Spleen (tissue), 11 donors: ENCODE measurements around the gene CNIH4. TPM values are rescaled to one million over a fixed set of nuclear protein-coding genes. Genes with fewer than 3 reads are reported as not detected.

Experiments used
- DNase-seq: peaks from one replicate; pipeline ENCODE4 v3.0.0-alpha.2; 2020
- H3K27ac ChIP-seq, 8 donors: fragments of 200-600 bp; sonication (generic) in 7 of 8; 1 replicate in 4 of 8; 2 replicates in 4 of 8; pipeline versions ENCODE4 v1.5.0 to v1.8.0; 2016 to 2021; ENCODE audit warnings: inconsistent platforms in 4 of 8, mild to moderate bottlenecking in 4 of 8, moderate library complexity in 1 of 8
- H3K27me3 ChIP-seq, 7 donors: fragments of 200-600 bp; sonication (generic) in 6 of 7; replicated peaks in 1 of 7; 1 replicate in 4 of 7; 2 replicates in 3 of 7; pipeline versions ENCODE4 v1.5.0 to v1.8.0; 2016 to 2021; ENCODE audit warnings: inconsistent platforms in 3 of 7, mild to moderate bottlenecking in 1 of 7
- H3K36me3 ChIP-seq, 6 donors: fragments of 200-600 bp; sonication (generic) in 5 of 6; 1 replicate in 4 of 6; 2 replicates in 2 of 6; pipeline versions ENCODE4 v1.5.0 to v1.8.0; 2016 to 2021; ENCODE audit warnings: inconsistent platforms in 2 of 6
- H3K4me1 ChIP-seq, 6 donors: fragments of 200-600 bp; sonication (generic) in 5 of 6; 1 replicate in 3 of 6; 2 replicates in 3 of 6; pipeline versions ENCODE4 v1.5.0 to v1.8.0; 2016 to 2021; ENCODE audit warnings: inconsistent platforms in 3 of 6
- H3K4me3 ChIP-seq, 8 donors: fragments of 200-600 bp; sonication (generic) in 7 of 8; 1 replicate in 4 of 8; 2 replicates in 4 of 8; pipeline versions ENCODE4 v1.5.0 to v1.8.0; 2016 to 2021; ENCODE audit warnings: inconsistent platforms in 4 of 8, mild to moderate bottlenecking in 4 of 8, moderate library complexity in 2 of 8
- H3K9me3 ChIP-seq, 8 donors: fragments of 200-600 bp; sonication (generic) in 7 of 8; 1 replicate in 4 of 8; 2 replicates in 4 of 8; pipeline versions ENCODE4 v1.5.0 to v1.8.0; 2016 to 2021; ENCODE audit warnings: inconsistent platforms in 4 of 8
- POLR2A ChIP-seq, 3 donors: fragments of 450-650 bp; IDR thresholded peaks; one replicate each; pipeline ENCODE4 v1.5.1; 2017; ENCODE audit warnings: antibody characterized with exemption in 3 of 3, mild to moderate bottlenecking in 1 of 3
- POLR2AphosphoS5 ChIP-seq, 3 donors: sonication (generic); formaldehyde crosslinking; IDR thresholded peaks; one replicate each; pipeline ENCODE4 v1.5.1; 2017; ENCODE audit warnings: antibody characterized with exemption in 3 of 3
- WGBS, 5 donors: extraction: QIAGEN DNeasy Blood & Tissue Kit in 3 of 5; methylation state at CpG; one replicate each; pipeline versions ENCODE4 v1.1.5 to v1.1.7; 2013 to 2018; 5-methylcytosine and 5-hydroxymethylcytosine counted together
- intact Hi-C: fragments of 100-400 bp; cut with DNase I; formaldehyde crosslinking; loops from one replicate; pipeline ENCODE4 v1.15.0; 2023; ENCODE audit warnings: low total_unique reads
- polyA plus RNA-seq, 3 donors: library from polyadenylated mRNA; stranded (reverse); fragments of 200-250 nt; gene quantifications; one replicate each; pipeline ENCODE4 v1.2.1, GENCODE V29; 2013
- total RNA-seq, 7 donors: library from RNA; depleted of rRNA in 3 of 7; stranded (reverse); fragments of >200 nt in 3 of 7; fragmentation: NEBNext Ultra II Directional in 4 of 7; extraction: Animal tissue kit (Norgen Biotek cat#: 25700) in 4 of 7; gene quantifications; one replicate each; pipeline versions ENCODE4 v1.1.0 to v1.2.1, GENCODE V29; 2016 to 2021
- TF ChIP-seq, protein P1 (sequence below), 11 experiments: fragments of 200-600 bp in 7 of 11; fragments of 450-650 bp in 4 of 11; sonication (generic) in 4 of 11; IDR thresholded peaks in 8 of 11; conservative IDR thresholded peaks in 3 of 11; 1 replicate in 7 of 11; 2 replicates in 4 of 11; pipeline versions ENCODE4 v1.4.0 to v1.8.0; 2016 to 2021; ENCODE audit warnings: antibody characterized with exemption in 11 of 11, inconsistent platforms in 4 of 11, mild to moderate bottlenecking in 1 of 11
- donor health status: healthy with polysubstance abuse.
- donor health status: DM: no; HTN: no; CAD: no; lungs with moderate emphysema.
- donor health status: DM: no; HTN: no; CAD: no.
- donor health status: Bipolar disorder and iron deficiency.
- donor health status: healthy.
- donor health status: DM: no; HTN: no; CAD: no.
- donor health status: DM: yes; HTN: yes; CAD: no.

Gene CNIH4
- total and polyA plus RNA-seq, 10 donors: 19.3 to 47.1 (median 31.4) TPM

DNA sequence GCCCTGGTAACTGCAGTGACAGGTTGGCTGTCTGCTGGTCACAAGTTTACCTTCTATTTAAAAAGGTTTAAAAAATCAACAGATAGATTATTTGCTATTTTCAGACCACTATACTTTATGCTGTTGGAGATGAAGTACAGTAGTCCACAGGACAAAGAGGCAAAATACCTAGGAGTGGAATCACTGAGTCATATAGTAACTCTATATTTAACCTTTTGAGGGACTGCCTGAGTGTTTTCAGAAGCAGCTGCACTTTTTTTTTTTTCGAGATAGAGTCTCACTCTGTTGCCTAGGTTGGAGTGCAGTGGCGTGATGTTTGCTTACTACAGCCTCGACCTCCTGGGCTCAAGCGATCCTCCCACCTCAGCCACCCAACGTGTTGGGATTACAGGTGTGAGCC lies 11.7 kb downstream of the CNIH4 start:
- no peaks in the 10 kb centered on the region for H3K9me3 ChIP-seq
- H3K27me3 ChIP-seq: no peaks in the 10 kb centered on the region
- DNase-seq: no peak
- 71 to 87% (median 85%) methylated on average over 5 of the region's 5 CpGs for WGBS, 5 donors
- intact Hi-C loops: no loop called here
- peaks cover 0 to 26% (median 0%) of the 10 kb centered on the region in 6 donors for H3K4me1 ChIP-seq
- H3K36me3 ChIP-seq: peaks cover 0 to 100% (median 74%) of the 10 kb centered on the region in 6 donors
- TF ChIP-seq POLR2A (IDR thresholded peaks at IDR 0.05) (no peak), POLR2AphosphoS5 (IDR thresholded peaks at IDR 0.05) (no peak)
- TF ChIP-seq, protein P1, sequence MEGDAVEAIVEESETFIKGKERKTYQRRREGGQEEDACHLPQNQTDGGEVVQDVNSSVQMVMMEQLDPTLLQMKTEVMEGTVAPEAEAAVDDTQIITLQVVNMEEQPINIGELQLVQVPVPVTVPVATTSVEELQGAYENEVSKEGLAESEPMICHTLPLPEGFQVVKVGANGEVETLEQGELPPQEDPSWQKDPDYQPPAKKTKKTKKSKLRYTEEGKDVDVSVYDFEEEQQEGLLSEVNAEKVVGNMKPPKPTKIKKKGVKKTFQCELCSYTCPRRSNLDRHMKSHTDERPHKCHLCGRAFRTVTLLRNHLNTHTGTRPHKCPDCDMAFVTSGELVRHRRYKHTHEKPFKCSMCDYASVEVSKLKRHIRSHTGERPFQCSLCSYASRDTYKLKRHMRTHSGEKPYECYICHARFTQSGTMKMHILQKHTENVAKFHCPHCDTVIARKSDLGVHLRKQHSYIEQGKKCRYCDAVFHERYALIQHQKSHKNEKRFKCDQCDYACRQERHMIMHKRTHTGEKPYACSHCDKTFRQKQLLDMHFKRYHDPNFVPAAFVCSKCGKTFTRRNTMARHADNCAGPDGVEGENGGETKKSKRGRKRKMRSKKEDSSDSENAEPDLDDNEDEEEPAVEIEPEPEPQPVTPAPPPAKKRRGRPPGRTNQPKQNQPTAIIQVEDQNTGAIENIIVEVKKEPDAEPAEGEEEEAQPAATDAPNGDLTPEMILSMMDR (IDR thresholded peaks at IDR 0.05 in 8 of 11, conservative IDR thresholded peaks at IDR 0.05 in 3 of 11): no peak
- no peak overlapping the region for H3K27ac ChIP-seq
- H3K4me3 ChIP-seq: no peak overlapping the region

DNA sequence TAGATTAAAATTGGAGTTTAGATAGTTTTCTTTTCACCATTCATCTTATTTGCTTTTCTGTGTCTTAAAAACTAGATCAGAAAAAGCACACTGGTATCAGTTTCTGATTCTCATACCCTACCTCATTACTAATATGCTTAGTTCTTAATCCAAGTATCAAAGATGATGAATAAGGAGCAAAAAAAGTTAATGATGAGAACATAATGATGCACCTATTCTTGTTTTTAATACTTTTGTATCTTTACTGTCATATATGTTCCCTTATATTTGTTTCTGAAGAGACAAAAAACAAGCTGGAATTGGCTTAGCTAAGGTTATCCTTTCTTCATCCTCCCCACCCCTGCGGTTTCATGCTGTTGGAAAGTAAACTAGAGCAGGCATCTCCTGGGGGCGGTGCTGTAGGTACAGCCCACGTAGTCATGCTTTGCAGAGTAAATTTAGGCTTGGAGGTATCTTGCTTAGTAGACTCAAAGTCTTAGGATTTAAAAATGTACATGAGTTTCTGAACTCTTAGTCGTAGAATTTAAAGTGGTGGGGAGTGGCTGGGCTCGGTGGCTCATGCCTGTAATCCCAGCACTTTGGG lies 16.4 kb downstream of the CNIH4 start:
- Histone ChIP-seq H3K27me3 (no peaks in the 10 kb centered on the region), H3K27ac (no peak overlapping the region), H3K36me3 (peaks cover 0 to 100% (median 83%) of the 10 kb centered on the region in 6 donors), H3K9me3 (no peaks in the 10 kb centered on the region), H3K4me3 (no peak overlapping the region), H3K4me1 (peaks cover 0 to 43% (median 21%) of the 10 kb centered on the region in 6 donors)
- no peak for DNase-seq
- WGBS, 5 donors: 91 to 95% (median 94%) methylated on average over 5 of the region's 5 CpGs
- intact Hi-C loops: no loop called here
- TF ChIP-seq POLR2AphosphoS5 (IDR thresholded peaks at IDR 0.05): no peak
- TF ChIP-seq POLR2A (IDR thresholded peaks at IDR 0.05): no peak
- TF ChIP-seq, protein P1 (IDR thresholded peaks at IDR 0.05 in 8 of 11, conservative IDR thresholded peaks at IDR 0.05 in 3 of 11): no peak

DNA sequence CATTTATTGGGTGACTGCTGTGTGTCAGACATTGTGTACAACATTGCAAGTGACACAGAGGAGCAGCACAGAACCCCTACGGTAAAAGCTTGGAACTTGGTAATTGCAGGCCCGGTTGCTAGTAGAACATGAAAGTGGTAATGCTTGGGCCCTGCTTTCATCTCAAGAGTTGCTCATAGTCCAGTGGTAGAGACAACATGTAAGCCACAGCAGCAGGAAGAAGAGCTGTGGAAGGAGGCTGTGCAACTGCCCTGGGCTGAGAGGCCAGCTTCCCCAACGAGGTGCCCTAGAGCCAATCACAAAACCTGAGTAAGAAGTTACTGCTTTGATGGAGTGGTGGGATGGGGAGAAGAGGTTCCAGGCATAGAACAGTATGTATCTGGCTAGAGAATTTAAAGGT lies 18.4 kb downstream of the CNIH4 start:
- Histone ChIP-seq H3K4me1 (peaks cover 6 to 60% (median 37%) of the 10 kb centered on the region in 6 donors), H3K9me3 (no peaks in the 10 kb centered on the region), H3K27me3 (no peaks in the 10 kb centered on the region), H3K27ac (peak overlapping the region in 2 of 8 donors; percentile 30 to 54), H3K36me3 (peaks cover 0 to 89% (median 66%) of the 10 kb centered on the region in 6 donors), H3K4me3 (no peak overlapping the region)
- DNase-seq: no peak
- WGBS, 5 donors: 62 to 84% (median 72%) methylated on average over 3 of the region's 3 CpGs
- intact Hi-C loops: no loop called here
- TF ChIP-seq, protein P1 (IDR thresholded peaks at IDR 0.05 in 8 of 11, conservative IDR thresholded peaks at IDR 0.05 in 3 of 11): no peak
- no peak for TF ChIP-seq POLR2AphosphoS5 (IDR thresholded peaks at IDR 0.05)
- TF ChIP-seq POLR2A (IDR thresholded peaks at IDR 0.05): no peak

DNA sequence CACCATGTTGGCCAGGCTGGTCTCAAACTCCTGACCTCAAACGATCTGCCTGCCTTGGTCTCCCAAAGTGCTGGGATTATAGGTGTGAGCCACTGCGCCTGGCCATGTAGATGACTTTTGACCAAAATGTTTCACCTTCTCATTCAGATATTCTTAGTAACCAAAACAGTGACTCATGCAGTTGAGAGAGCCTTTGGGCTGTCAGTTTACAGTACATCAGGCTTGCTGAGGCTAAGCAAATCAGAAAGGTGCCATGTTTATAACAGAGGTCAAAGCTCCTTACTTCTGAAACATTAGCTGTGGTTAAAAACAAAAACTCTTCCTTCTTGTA lies 21.0 kb downstream of the CNIH4 start:
- Histone ChIP-seq H3K4me1 (peaks cover 10 to 86% (median 54%) of the 10 kb centered on the region in 6 donors), H3K36me3 (peaks cover 0 to 69% (median 42%) of the 10 kb centered on the region in 6 donors), H3K9me3 (no peaks in the 10 kb centered on the region), H3K27me3 (no peaks in the 10 kb centered on the region), H3K4me3 (no peak overlapping the region), H3K27ac (peak overlapping the region in 6 of 8 donors; percentile 3 to 83 (median 62))
- TF ChIP-seq, protein P1 (IDR thresholded peaks at IDR 0.05 in 8 of 11, conservative IDR thresholded peaks at IDR 0.05 in 3 of 11): no peak
- peak in 1 of 3 donors; percentile 5 for TF ChIP-seq POLR2AphosphoS5 (IDR thresholded peaks at IDR 0.05)
- TF ChIP-seq POLR2A (IDR thresholded peaks at IDR 0.05): no peak
- no peak for DNase-seq
- WGBS, 5 donors: 82 to 89% (median 84%) methylated on average over 2 of the region's 2 CpGs
- intact Hi-C loops: no loop called here
